HepG2 (cell line): ENCODE data around the gene LRRC27. TPM values are rescaled to one million over a fixed set of nuclear protein-coding genes. Genes with fewer than 3 reads are reported as not detected.

ENCODE experiments used
- ARID5B ChIP-seq: IDR thresholded peaks from 2 replicates; pipeline ENCODE4 v1.4.0; 2020; ENCODE audit warnings: mild to moderate bottlenecking, missing genetic modification reagents
- ATF7 ChIP-seq, 2 experiments: fragments of 450-650 bp in 1 of 2; sonication (generic) in 1 of 2; formaldehyde crosslinking in 1 of 2; IDR thresholded peaks; 2 replicates each; pipeline versions ENCODE4 v1.4.0 to v1.6.1; 2016 to 2020; ENCODE audit warnings: antibody characterized with exemption in 1 of 2, mild to moderate bottlenecking in 1 of 2, missing genetic modification reagents in 1 of 2
- CBX5 ChIP-seq: sonication (generic); formaldehyde crosslinking; IDR thresholded peaks from 2 replicates; pipeline ENCODE4 v1.4.0; 2020; ENCODE audit warnings: missing genetic modification reagents, borderline replicate concordance
- GABPB1 ChIP-seq: IDR thresholded peaks from 2 replicates; pipeline ENCODE4 v1.6.1; 2016; ENCODE audit warnings: mild to moderate bottlenecking, missing genetic modification reagents, moderate library complexity, missing compliant biosample characterization
- HES4 ChIP-seq: sonication (generic); formaldehyde crosslinking; IDR thresholded peaks from 2 replicates; pipeline ENCODE4 v1.9.0; 2021; ENCODE audit warnings: mild to moderate bottlenecking, missing genetic modification reagents, borderline replicate concordance
- MIER2 ChIP-seq: IDR thresholded peaks from 2 replicates; pipeline ENCODE4 v1.6.1; 2016; ENCODE audit warnings: missing biosample characterization, missing genetic modification reagents
- PCBP1 ChIP-seq: fragments of 200-400 bp; formaldehyde crosslinking; IDR thresholded peaks from 2 replicates; pipeline ENCODE4 v1.6.1; 2017; ENCODE audit warnings: mild to moderate bottlenecking, low read depth, low read length, borderline replicate concordance
- SALL1 ChIP-seq: sonication (generic); formaldehyde crosslinking; IDR thresholded peaks from 2 replicates; pipeline ENCODE4 v1.8.0; 2022; ENCODE audit warnings: mild to moderate bottlenecking, missing genetic modification reagents
- TEAD2 ChIP-seq: sonication (generic); formaldehyde crosslinking; IDR thresholded peaks from 2 replicates; pipeline ENCODE4 v1.9.0; 2021; ENCODE audit warnings: missing genetic modification reagents
- ZBTB33 ChIP-seq: sonication (generic); formaldehyde crosslinking; IDR thresholded peaks from 2 replicates; pipeline ENCODE4 v1.4.0; 2020; ENCODE audit warnings: missing genetic modification reagents
- ZC3H13 ChIP-seq: sonication (generic); formaldehyde crosslinking; IDR thresholded peaks from 2 replicates; pipeline ENCODE4 v1.8.1; 2023; ENCODE audit warnings: mild to moderate bottlenecking, missing genetic modification reagents, moderate library complexity
- ZFY ChIP-seq: sonication (generic); formaldehyde crosslinking; IDR thresholded peaks from 2 replicates; pipeline ENCODE4 v1.4.0; 2020; ENCODE audit warnings: missing genetic modification reagents
- ZKSCAN1 ChIP-seq: fragments of 150-350 bp; IDR thresholded peaks from 2 replicates; pipeline ENCODE4 v1.6.1; 2014; ENCODE audit warnings: low read length
- ZNF652 ChIP-seq: IDR thresholded peaks from 2 replicates; pipeline ENCODE4 v1.6.1; 2016; ENCODE audit warnings: low read depth, borderline replicate concordance
- polyA plus RNA-seq, 8 experiments: library from polyadenylated mRNA; depleted of rRNA in 3 of 8; stranded (reverse) in 7 of 8; unstranded in 1 of 8; fragments of >200 nt; fragmentation: Illumina TruSeq in 4 of 8; extraction: Trizol in 4 of 8; gene quantifications; 2 replicates each; pipeline versions ENCODE4 v1.2.1 to v1.2.3, GENCODE V29; 2011 to 2016; ENCODE audit warnings: low read depth in 4 of 8, missing spikeins in 1 of 8, mixed read lengths in 1 of 8; ENCODE audit not compliant: insufficient read depth in 1 of 8
- total RNA-seq, 5 experiments: library from RNA; depleted of rRNA; stranded (reverse); fragments of >200 nt; fragmentation: Illumina TruSeq; extraction: Trizol; gene quantifications; 2 replicates each; pipeline ENCODE4 v1.2.3, GENCODE V29; 2016; ENCODE audit warnings: low read depth in 1 of 5
- TF ChIP-seq, protein P1 (sequence below): sonication (generic); formaldehyde crosslinking; IDR thresholded peaks from 2 replicates; pipeline ENCODE4 v1.5.1; 2020; ENCODE audit warnings: mild to moderate bottlenecking, missing genetic modification reagents, moderate library complexity
- TF ChIP-seq, protein P2 (sequence below): sonication (generic); formaldehyde crosslinking; IDR thresholded peaks from 2 replicates; pipeline ENCODE4 v1.4.0; 2020; ENCODE audit warnings: missing genetic modification reagents

The LRRC27 gene
- total and polyA plus RNA-seq, 2 of the 13 experiments (the other 11 are each of a cell fraction or from before 2014, with no cell fraction given) = 4.2 to 4.6 TPM

DNA sequence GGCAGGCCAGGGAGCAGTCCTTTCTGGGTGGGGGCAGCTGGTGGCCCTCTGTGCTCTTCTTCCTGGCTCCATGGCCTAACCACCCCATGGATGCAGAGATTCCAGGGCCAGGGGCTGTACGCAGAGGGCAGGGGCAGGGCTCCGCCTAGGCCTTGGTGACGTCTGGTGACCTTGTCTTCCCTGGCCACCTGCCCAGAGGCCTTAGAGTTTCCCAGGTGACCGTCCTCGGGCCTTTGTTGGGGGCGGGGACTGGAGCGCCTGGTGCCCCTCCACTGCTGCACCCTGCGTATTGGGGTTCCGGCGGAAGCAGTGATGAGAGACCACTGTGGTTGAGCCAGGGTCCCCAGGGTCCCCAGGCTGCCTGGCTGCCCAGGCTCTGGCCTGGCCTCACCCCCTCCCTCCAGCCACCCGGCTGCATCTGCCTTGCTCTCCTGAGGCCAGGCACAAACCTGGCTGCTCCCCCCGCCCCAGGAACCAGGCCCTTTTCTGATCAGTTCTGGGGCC lies 75.3 kb downstream of the LRRC27 start (continued):
- TF ChIP-seq, protein P1, sequence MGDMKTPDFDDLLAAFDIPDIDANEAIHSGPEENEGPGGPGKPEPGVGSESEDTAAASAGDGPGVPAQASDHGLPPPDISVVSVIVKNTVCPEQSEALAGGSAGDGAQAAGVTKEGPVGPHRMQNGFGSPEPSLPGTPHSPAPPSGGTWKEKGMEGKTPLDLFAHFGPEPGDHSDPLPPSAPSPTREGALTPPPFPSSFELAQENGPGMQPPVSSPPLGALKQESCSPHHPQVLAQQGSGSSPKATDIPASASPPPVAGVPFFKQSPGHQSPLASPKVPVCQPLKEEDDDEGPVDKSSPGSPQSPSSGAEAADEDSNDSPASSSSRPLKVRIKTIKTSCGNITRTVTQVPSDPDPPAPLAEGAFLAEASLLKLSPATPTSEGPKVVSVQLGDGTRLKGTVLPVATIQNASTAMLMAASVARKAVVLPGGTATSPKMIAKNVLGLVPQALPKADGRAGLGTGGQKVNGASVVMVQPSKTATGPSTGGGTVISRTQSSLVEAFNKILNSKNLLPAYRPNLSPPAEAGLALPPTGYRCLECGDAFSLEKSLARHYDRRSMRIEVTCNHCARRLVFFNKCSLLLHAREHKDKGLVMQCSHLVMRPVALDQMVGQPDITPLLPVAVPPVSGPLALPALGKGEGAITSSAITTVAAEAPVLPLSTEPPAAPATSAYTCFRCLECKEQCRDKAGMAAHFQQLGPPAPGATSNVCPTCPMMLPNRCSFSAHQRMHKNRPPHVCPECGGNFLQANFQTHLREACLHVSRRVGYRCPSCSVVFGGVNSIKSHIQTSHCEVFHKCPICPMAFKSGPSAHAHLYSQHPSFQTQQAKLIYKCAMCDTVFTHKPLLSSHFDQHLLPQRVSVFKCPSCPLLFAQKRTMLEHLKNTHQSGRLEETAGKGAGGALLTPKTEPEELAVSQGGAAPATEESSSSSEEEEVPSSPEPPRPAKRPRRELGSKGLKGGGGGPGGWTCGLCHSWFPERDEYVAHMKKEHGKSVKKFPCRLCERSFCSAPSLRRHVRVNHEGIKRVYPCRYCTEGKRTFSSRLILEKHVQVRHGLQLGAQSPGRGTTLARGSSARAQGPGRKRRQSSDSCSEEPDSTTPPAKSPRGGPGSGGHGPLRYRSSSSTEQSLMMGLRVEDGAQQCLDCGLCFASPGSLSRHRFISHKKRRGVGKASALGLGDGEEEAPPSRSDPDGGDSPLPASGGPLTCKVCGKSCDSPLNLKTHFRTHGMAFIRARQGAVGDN (CRISPR knock-in tag) = peak; percentile 72
- TF ChIP-seq ATF7 (IDR thresholded peaks at IDR 0.05) = no peak
- no peak for TF ChIP-seq ATF7 (CRISPR knock-in tag; IDR thresholded peaks at IDR 0.05)
- TF ChIP-seq SALL1 (CRISPR knock-in tag) = 0 out of 2 replicates have a peak, but pooled peaks have one; percentile 5
- TF ChIP-seq ZFY (CRISPR knock-in tag) = peak; percentile 35; the same call in 1 of the 2 replicates
- peak; percentile 60 for TF ChIP-seq ZC3H13 (CRISPR knock-in tag)
- peak; percentile 33; the same call in 1 of the 2 replicates for TF ChIP-seq CBX5 (CRISPR knock-in tag)
- TF ChIP-seq ARID5B (CRISPR knock-in tag) = 0 out of 2 replicates have a peak, but pooled peaks have one; percentile 19
- no peak for TF ChIP-seq HES4 (CRISPR knock-in tag)
- TF ChIP-seq MIER2 (CRISPR knock-in tag) = no peak
- no peak for TF ChIP-seq ZNF652
- TF ChIP-seq, protein P2, sequence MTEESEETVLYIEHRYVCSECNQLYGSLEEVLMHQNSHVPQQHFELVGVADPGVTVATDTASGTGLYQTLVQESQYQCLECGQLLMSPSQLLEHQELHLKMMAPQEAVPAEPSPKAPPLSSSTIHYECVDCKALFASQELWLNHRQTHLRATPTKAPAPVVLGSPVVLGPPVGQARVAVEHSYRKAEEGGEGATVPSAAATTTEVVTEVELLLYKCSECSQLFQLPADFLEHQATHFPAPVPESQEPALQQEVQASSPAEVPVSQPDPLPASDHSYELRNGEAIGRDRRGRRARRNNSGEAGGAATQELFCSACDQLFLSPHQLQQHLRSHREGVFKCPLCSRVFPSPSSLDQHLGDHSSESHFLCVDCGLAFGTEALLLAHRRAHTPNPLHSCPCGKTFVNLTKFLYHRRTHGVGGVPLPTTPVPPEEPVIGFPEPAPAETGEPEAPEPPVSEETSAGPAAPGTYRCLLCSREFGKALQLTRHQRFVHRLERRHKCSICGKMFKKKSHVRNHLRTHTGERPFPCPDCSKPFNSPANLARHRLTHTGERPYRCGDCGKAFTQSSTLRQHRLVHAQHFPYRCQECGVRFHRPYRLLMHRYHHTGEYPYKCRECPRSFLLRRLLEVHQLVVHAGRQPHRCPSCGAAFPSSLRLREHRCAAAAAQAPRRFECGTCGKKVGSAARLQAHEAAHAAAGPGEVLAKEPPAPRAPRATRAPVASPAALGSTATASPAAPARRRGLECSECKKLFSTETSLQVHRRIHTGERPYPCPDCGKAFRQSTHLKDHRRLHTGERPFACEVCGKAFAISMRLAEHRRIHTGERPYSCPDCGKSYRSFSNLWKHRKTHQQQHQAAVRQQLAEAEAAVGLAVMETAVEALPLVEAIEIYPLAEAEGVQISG = no peak
- TF ChIP-seq GABPB1 (CRISPR knock-in tag) = 0 out of 2 replicates have a peak, but pooled peaks have one; percentile 8
- TF ChIP-seq PCBP1 = no peak
- TF ChIP-seq ZKSCAN1 = no peak
- peak; percentile 63; the same call in 1 of the 2 replicates for TF ChIP-seq ZBTB33 (CRISPR knock-in tag)
- TF ChIP-seq TEAD2 (CRISPR knock-in tag) = no peak
